Hippocampal formation (tissue), 2 donors: ENCODE results near the gene FCHSD2.
"Not testable (repeated sequence)": the region's sequence is repeated elsewhere in the genome, so short reads cannot be mapped to it uniquely, and the experiment has no call there.

Experiments used
- DNase-seq, 2 donors: peaks; one replicate each; lab custom pipeline; 2025; lab: John Stamatoyannopoulos, UW

Gene FCHSD2

GRCh38 chr11:72833811-72834493 is 308.2 kb downstream of the FCHSD2 start:
- DNase-seq: peak in 1 of 2 donors; percentile 43

- DNase-seq: no peak
Measured at GRCh38 chr11:72833083-72833733, 308.9 kb downstream of the FCHSD2 start.

- DNase-seq: no peak
Measured at GRCh38 chr11:72832301-72833082, 309.6 kb downstream of the FCHSD2 start.

- peak; percentile 74 to 86 for DNase-seq
Measured at GRCh38 chr11:72831521-72832300, 310.4 kb downstream of the FCHSD2 start.

GRCh38 chr11:72829884-72830533 is 312.1 kb downstream of the FCHSD2 start:
- no peak for DNase-seq

GRCh38 chr11:72829178-72829577 is 312.9 kb downstream of the FCHSD2 start:
- no peak for DNase-seq

GRCh38 chr11:72828692-72829101 is 313.4 kb downstream of the FCHSD2 start:
- DNase-seq: no peak

- DNase-seq: no peak
Measured at GRCh38 chr11:72828081-72828567, 314.0 kb downstream of the FCHSD2 start.

- DNase-seq: not testable (repeated sequence)
Measured at GRCh38 chr11:72827656-72828055, 314.5 kb downstream of the FCHSD2 start.

GRCh38 chr11:72826942-72827480 is 315.1 kb downstream of the FCHSD2 start:
- no peak for DNase-seq

GRCh38 chr11:72826191-72826941 is 315.8 kb downstream of the FCHSD2 start:
- no peak for DNase-seq

- DNase-seq: no peak
Measured at GRCh38 chr11:72825661-72826060, 316.5 kb downstream of the FCHSD2 start.

GRCh38 chr11:72824811-72825505 is 317.2 kb downstream of the FCHSD2 start:
- no peak for DNase-seq

- no peak for DNase-seq
Measured at GRCh38 chr11:72824020-72824419, 318.1 kb downstream of the FCHSD2 start.

GRCh38 chr11:72823105-72823804 is 318.9 kb downstream of the FCHSD2 start:
- DNase-seq: no peak

GRCh38 chr11:72821920-72822799 is 320.0 kb downstream of the FCHSD2 start:
- DNase-seq: peak; percentile 81 to 84

- DNase-seq: no peak
Measured at GRCh38 chr11:72821221-72821919, 320.7 kb downstream of the FCHSD2 start.
